ENCODE results near the gene OR10D3. TPM values are rescaled to one million over a fixed set of nuclear protein-coding genes. Genes with fewer than 3 reads are reported as not detected.
"Not testable (repeated sequence)": the region's sequence is repeated elsewhere in the genome, so short reads cannot be mapped to it uniquely, and the experiment has no call there.

The OR10D3 gene
- total and polyA plus RNA-seq, 10 of the 15 experiments (the other 5 are each of a cell fraction or from before 2014, with no cell fraction given) = not detected

DNA sequence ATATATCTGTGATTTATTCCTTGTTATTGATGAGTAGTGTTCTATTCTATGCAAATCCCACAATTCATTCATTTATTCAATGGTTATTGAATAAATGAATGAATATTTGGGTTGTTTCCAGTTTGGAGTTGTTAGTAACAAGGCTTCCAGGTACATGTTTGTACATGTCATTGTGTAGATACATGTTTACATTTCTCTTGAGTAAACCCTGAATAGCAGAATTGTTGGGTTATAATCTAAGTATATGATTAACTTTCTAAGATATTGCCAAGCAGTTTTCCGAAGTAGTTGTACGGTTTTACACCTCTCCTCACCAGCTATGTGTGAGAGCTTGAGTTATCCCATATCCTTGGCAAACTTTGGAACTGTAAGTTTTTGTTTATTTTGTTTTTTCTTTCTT, 39.3 kb downstream of the OR10D3 start (continued):
- TF ChIP-seq SUZ12 (IDR thresholded peaks at IDR 0.05; ENCODE audit: unreplicated experiment) (no peak), EZH2 (IDR thresholded peaks at IDR 0.05; ENCODE audit: borderline replicate concordance, control insufficient read depth, low read depth, low read length) (no peak), TAF1 (IDR thresholded peaks at IDR 0.05; ENCODE audit: borderline replicate concordance, low read depth, low read length) (no peak), PML (IDR thresholded peaks at IDR 0.05; ENCODE audit: low read length) (no peak), ESRRA (IDR thresholded peaks at IDR 0.05; ENCODE audit: low read length) (no peak), KDM1A (IDR thresholded peaks at IDR 0.05; ENCODE audit: borderline replicate concordance) (no peak), TCF3 (IDR thresholded peaks at IDR 0.05; ENCODE audit: borderline replicate concordance, insufficient read depth, low read depth, low read length) (no peak)
- TF ChIP-seq, protein P1, sequence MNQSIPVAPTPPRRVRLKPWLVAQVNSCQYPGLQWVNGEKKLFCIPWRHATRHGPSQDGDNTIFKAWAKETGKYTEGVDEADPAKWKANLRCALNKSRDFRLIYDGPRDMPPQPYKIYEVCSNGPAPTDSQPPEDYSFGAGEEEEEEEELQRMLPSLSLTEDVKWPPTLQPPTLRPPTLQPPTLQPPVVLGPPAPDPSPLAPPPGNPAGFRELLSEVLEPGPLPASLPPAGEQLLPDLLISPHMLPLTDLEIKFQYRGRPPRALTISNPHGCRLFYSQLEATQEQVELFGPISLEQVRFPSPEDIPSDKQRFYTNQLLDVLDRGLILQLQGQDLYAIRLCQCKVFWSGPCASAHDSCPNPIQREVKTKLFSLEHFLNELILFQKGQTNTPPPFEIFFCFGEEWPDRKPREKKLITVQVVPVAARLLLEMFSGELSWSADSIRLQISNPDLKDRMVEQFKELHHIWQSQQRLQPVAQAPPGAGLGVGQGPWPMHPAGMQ (IDR thresholded peaks at IDR 0.05; ENCODE audit: borderline replicate concordance) = no peak

DNA sequence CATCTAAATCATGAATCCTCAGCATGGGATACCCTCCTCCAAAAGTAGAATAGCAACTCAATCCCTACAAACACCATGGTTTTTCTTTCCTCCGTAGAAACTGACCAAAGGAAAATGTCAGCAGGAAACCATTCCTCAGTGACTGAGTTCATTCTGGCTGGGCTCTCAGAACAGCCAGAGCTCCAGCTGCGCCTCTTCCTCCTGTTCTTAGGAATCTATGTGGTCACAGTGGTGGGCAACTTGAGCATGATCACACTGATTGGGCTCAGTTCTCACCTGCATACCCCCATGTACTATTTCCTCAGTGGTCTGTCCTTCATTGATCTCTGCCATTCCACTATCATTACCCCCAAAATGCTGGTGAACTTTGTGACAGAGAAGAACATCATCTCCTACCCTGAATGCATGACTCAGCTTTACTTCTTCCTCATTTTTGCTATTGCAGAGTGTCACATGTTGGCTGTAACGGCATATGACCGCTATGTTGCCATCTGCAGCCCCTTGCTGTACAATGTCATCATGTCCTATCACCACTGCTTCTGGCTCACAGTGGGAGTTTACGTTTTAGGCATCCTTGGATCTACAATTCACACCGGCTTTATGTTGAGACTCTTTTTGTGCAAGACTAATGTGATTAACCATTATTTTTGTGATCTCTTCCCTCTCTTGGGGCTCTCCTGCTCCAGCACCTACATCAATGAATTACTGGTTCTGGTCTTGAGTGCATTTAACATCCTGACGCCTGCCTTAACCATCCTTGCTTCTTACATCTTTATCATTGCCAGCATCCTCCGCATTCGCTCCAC, 41.7 kb downstream of the OR10D3 start:
- H4K20me1 ChIP-seq (ENCODE audit: control insufficient read depth, insufficient read depth); FAIRE-seq; ATAC-seq; H2AFZ ChIP-seq (ENCODE audit: control insufficient read depth, low read depth, low read length); DNase-seq (ENCODE audit: low read depth, low spot score); POLR2A ChIA-PET; H3K4me3 ChIP-seq; BruUV-seq (replicated peaks); H3K27me3 ChIP-seq (replicated peaks in 1 of 2; ENCODE audit: control insufficient read depth in 2 of 2, insufficient read depth in 2 of 2, low read length in 1 of 2); H3K79me2 ChIP-seq (ENCODE audit: control insufficient read depth, insufficient read depth, low read length); H3K9me3 ChIP-seq (replicated peaks; ENCODE audit: control insufficient read depth, insufficient read depth, low read length); SMC1A ChIA-PET (ENCODE audit: uncharacterized antibody, unreplicated experiment); H3K9ac ChIP-seq (ENCODE audit: control insufficient read depth, insufficient read depth, low read length); H3K4me2 ChIP-seq (ENCODE audit: control insufficient read depth, insufficient read depth); H3K36me3 ChIP-seq (ENCODE audit: control insufficient read depth in 2 of 2, insufficient read depth in 2 of 2, low read length in 1 of 2); H3K27ac ChIP-seq (ENCODE audit: control insufficient read depth, insufficient read depth); H3K4me1 ChIP-seq (ENCODE audit: control insufficient read depth, insufficient read depth, low read length); in situ Hi-C loops (cut with MboI); intact Hi-C loops (cut with micrococcal nuclease; ENCODE audit: unreplicated experiment): not testable (repeated sequence)
- ChIA-PET CTCF (interaction anchor here (0.8 kb wide), 1 partner anchor 12 kb away, joined by 3 read pairs; no protein-coding TSS in a partner anchor), RAD21 (ENCODE audit: unreplicated experiment) (interaction anchor here (0.6 kb wide), 1 partner anchor 89 kb away, joined by 3 read pairs; no protein-coding TSS in a partner anchor)
- 42% methylated on average over 9 of the region's 9 CpGs for WGBS (ENCODE audit: insufficient coverage, insufficient replicate concordance, low lambda C conversion rate, missing lambda C conversion rate)

Measured in GM12878 (cell line).